ENCODE data around the gene TIFAB. TPM values are rescaled to one million over a fixed set of nuclear protein-coding genes. Genes with fewer than 3 reads are reported as not detected.

Gene TIFAB
- total RNA-seq, 1 experiment from 2014 or later, result not detected

GRCh38 chr5:135481909-135482311 lies 29.8 kb upstream of the TIFAB start:
- in situ Hi-C loops (cut with HindIII; ENCODE audit: low pct_unique_long_range_greater_than_20kb, low sequenced_read_pairs) (no loop called here), intact Hi-C loops (cut with micrococcal nuclease; ENCODE audit: unreplicated experiment) (no loop called here)
- DNase-seq (ENCODE audit: low read depth, low spot score), result no peak
- Histone ChIP-seq H3K27me3 (ENCODE audit: control insufficient read depth, insufficient read depth, low read length) (no peaks in the 10 kb centered on the region; the same call in 1 of the 2 replicates), H3K36me3 (ENCODE audit: control insufficient read depth, insufficient read depth, low read length) (no peaks in the 10 kb centered on the region), H3K4me3 (ENCODE audit: low read depth in 2 of 2, low read length in 2 of 2) (no peak overlapping the region), H3K4me1 (ENCODE audit: control insufficient read depth, insufficient read depth, low read length) (no peaks in the 10 kb centered on the region), H3K9me3 (ENCODE audit: control insufficient read depth, insufficient read depth, low read depth, low read length) (no peaks in the 10 kb centered on the region), H3K27ac (ENCODE audit: low read length) (no peak overlapping the region)
- ATAC-seq, result no peak
- ChIA-PET CTCF (no interaction called here), POLR2A (no interaction called here)
- TF ChIP-seq REST (IDR thresholded peaks at IDR 0.05; ENCODE audit: insufficient read depth in 1 of 2, low read depth in 2 of 2, low read length in 1 of 2), result no peak
- no TSS peak for BruUV-seq (replicated peaks)

GRCh38 chr5:135481387-135481786 lies 29.2 kb upstream of the TIFAB start:
- Histone ChIP-seq H3K4me3 (ENCODE audit: low read depth in 2 of 2, low read length in 2 of 2) (no peak overlapping the region), H3K9me3 (ENCODE audit: control insufficient read depth, insufficient read depth, low read depth, low read length) (no peaks in the 10 kb centered on the region), H3K4me1 (ENCODE audit: control insufficient read depth, insufficient read depth, low read length) (no peaks in the 10 kb centered on the region), H3K27ac (ENCODE audit: low read length) (no peak overlapping the region), H3K27me3 (ENCODE audit: control insufficient read depth, insufficient read depth, low read length) (no peaks in the 10 kb centered on the region; the same call in 1 of the 2 replicates), H3K36me3 (ENCODE audit: control insufficient read depth, insufficient read depth, low read length) (no peaks in the 10 kb centered on the region)
- intact Hi-C loops (cut with micrococcal nuclease; ENCODE audit: unreplicated experiment), result no loop called here
- DNase-seq (ENCODE audit: low read depth, low spot score) (no peak), ATAC-seq (no peak)
- no TSS peak for BruUV-seq (replicated peaks)
- no peak for TF ChIP-seq POLR2AphosphoS5 (IDR thresholded peaks at IDR 0.05; ENCODE audit: low read depth, low read length)
- no peak for TF ChIP-seq SIN3A (IDR thresholded peaks at IDR 0.05; ENCODE audit: borderline replicate concordance, insufficient read depth, low read depth, low read length)
- TF ChIP-seq CTCF (IDR thresholded peaks at IDR 0.05), result no peak
- no peak for TF ChIP-seq TCF7L2 (IDR thresholded peaks at IDR 0.05; ENCODE audit: low read depth, low read length)
- TF ChIP-seq REST (IDR thresholded peaks at IDR 0.05; ENCODE audit: insufficient read depth in 1 of 2, low read depth in 2 of 2, low read length in 1 of 2), result no peak
- CTCF ChIA-PET, result no interaction called here
- POLR2A ChIA-PET, result no interaction called here
- in situ Hi-C loops (cut with HindIII; ENCODE audit: low pct_unique_long_range_greater_than_20kb, low sequenced_read_pairs), result no loop called here
